DMS114 treated with DMSO at 0.1 percent for 48 hours (cell line): ENCODE results near the gene OVCA2.

ENCODE experiments used
- DNase-seq: peaks from one replicate; lab custom pipeline; 2025; ENCODE audit not compliant: unreplicated experiment; lab: John Stamatoyannopoulos, UW

Gene OVCA2

GRCh38 chr17:2053380-2054261 is 11.8 kb downstream of the OVCA2 start:
- peak; percentile 24 for DNase-seq

GRCh38 chr17:2054262-2054511 is 12.4 kb downstream of the OVCA2 start:
- no peak for DNase-seq

- peak; percentile 39 for DNase-seq
Measured at GRCh38 chr17:2054512-2055291, 12.9 kb downstream of the OVCA2 start, which contains the start of gene HIC1. Gene HIC1, plus strand, starts transcription at chr17:2055103. Its CDS starts 1,588 bp downstream, at chr17:2056691.

GRCh38 chr17:2055292-2056205 is 13.7 kb downstream of the OVCA2 start:
- no peak for DNase-seq

GRCh38 chr17:2056206-2057174 is 14.7 kb downstream of the OVCA2 start:
- no peak for DNase-seq

GRCh38 chr17:2057175-2057759 is 15.4 kb downstream of the OVCA2 start:
- DNase-seq: no peak

GRCh38 chr17:2057760-2058585 is 16.2 kb downstream of the OVCA2 start:
- DNase-seq: no peak

GRCh38 chr17:2058586-2059546 is 17.0 kb downstream of the OVCA2 start:
- DNase-seq: no peak

GRCh38 chr17:2059547-2060384 is 17.9 kb downstream of the OVCA2 start:
- no peak for DNase-seq

- no peak for DNase-seq
Measured at GRCh38 chr17:2060385-2060658, 18.5 kb downstream of the OVCA2 start.

- no peak for DNase-seq
Measured at GRCh38 chr17:2060681-2061440, 19.0 kb downstream of the OVCA2 start.

- no peak for DNase-seq
Measured at GRCh38 chr17:2061441-2061958, 19.7 kb downstream of the OVCA2 start.

GRCh38 chr17:2062571-2063183 is 20.9 kb downstream of the OVCA2 start:
- DNase-seq: no peak

GRCh38 chr17:2063261-2064146 is 21.7 kb downstream of the OVCA2 start:
- no peak for DNase-seq

- no peak for DNase-seq
Measured at GRCh38 chr17:2064147-2064489, 22.3 kb downstream of the OVCA2 start.
